GM23338 (cell line): ENCODE data around the gene GRK3. TPM values are rescaled to one million over a fixed set of nuclear protein-coding genes. Genes with fewer than 3 reads are reported as not detected.

Experiments used
- ATAC-seq: fragments of 200-7000 bp; cut with Tn5 transposase; 3 replicates; pipeline ENCODE4 v1.9.1; 2020
- DNase-seq: peaks from one replicate; pipeline ENCODE4 v3.0.0-alpha.2; 2015; ENCODE audit warnings: low spot score
- H2AFZ ChIP-seq: fragments of 200-600 bp; sonication (generic); 2 replicates; pipeline ENCODE4 v1.8.0; 2016; ENCODE audit warnings: antibody characterized with exemption, mild to moderate bottlenecking, moderate library complexity
- H3F3A ChIP-seq: fragments of 200-600 bp; sonication (generic); replicated peaks from 2 replicates; pipeline ENCODE4 v1.8.0; 2017; ENCODE audit warnings: antibody characterized with exemption, mixed run types, low read depth
- H3K27ac ChIP-seq: fragments of 200-600 bp; sonication (generic); 2 replicates; pipeline ENCODE4 v1.6.1; 2016; ENCODE audit warnings: low read depth
- H3K27me3 ChIP-seq: fragments of 200-600 bp; sonication (generic); 2 replicates; pipeline ENCODE4 v1.8.0; 2016; ENCODE audit warnings: mild to moderate bottlenecking, mixed run types, moderate library complexity; ENCODE audit not compliant: insufficient read depth
- H3K36me3 ChIP-seq: fragments of 200-600 bp; sonication (generic); 2 replicates; pipeline ENCODE4 v1.8.0; 2016; ENCODE audit warnings: mild to moderate bottlenecking; ENCODE audit not compliant: insufficient read depth
- H3K4me1 ChIP-seq: fragments of 200-600 bp; sonication (generic); 2 replicates; pipeline ENCODE4 v1.8.0; 2016; ENCODE audit warnings: mild to moderate bottlenecking, moderate library complexity; ENCODE audit not compliant: insufficient read depth
- H3K4me2 ChIP-seq: fragments of 200-600 bp; sonication (generic); 2 replicates; pipeline ENCODE4 v1.7.1; 2017; ENCODE audit warnings: mixed run types
- H3K4me3 ChIP-seq: fragments of 200-600 bp; sonication (generic); 2 replicates; pipeline ENCODE4 v1.6.1; 2016; ENCODE audit warnings: mixed run types
- H3K79me2 ChIP-seq: fragments of 200-600 bp; sonication (generic); replicated peaks from 2 replicates; pipeline ENCODE4 v1.8.0; 2017; ENCODE audit warnings: mild to moderate bottlenecking; ENCODE audit not compliant: insufficient read depth
- H3K9me2 ChIP-seq: fragments of 200-600 bp; sonication (generic); 2 replicates; pipeline ENCODE4 v1.8.0; 2017; ENCODE audit not compliant: insufficient read depth
- H4K20me1 ChIP-seq: fragments of 200-600 bp; sonication (generic); replicated peaks from 2 replicates; pipeline ENCODE4 v1.8.0; 2017; ENCODE audit warnings: mild to moderate bottlenecking; ENCODE audit not compliant: insufficient read depth
- H3K27ac Mint-ChIP-seq: 2 replicates; pipeline ENCODE4 v1.8.0; 2020; ENCODE audit warnings: inconsistent platforms, mild to moderate bottlenecking, moderate library complexity, mixed read lengths
- H3K27me3 Mint-ChIP-seq: 3 replicates; pipeline ENCODE4 v1.8.0; 2022; ENCODE audit warnings: low read depth, mild to moderate bottlenecking, moderate library complexity, mixed read lengths, inconsistent platforms; ENCODE audit not compliant: insufficient read depth, poor library complexity
- H3K36me3 Mint-ChIP-seq: 3 replicates; pipeline ENCODE4 v1.8.0; 2021; ENCODE audit warnings: low read depth, mild to moderate bottlenecking, inconsistent platforms, moderate library complexity, mixed read lengths
- H3K4me1 Mint-ChIP-seq: 3 replicates; pipeline ENCODE4 v1.8.0; 2020; ENCODE audit warnings: mild to moderate bottlenecking, inconsistent platforms, mixed read lengths
- H3K4me3 Mint-ChIP-seq: 3 replicates; pipeline ENCODE4 v1.8.0; 2021; ENCODE audit warnings: moderate library complexity, mild to moderate bottlenecking, inconsistent platforms, mixed read lengths
- H3K9me3 Mint-ChIP-seq: 3 replicates; pipeline ENCODE4 v1.8.0; 2020; ENCODE audit warnings: moderate library complexity, mild to moderate bottlenecking, inconsistent platforms, mixed read lengths
- CREB1 ChIP-seq: fragments of 250-450 bp; sonication (Bioruptor Pico); IDR thresholded peaks from 2 replicates; pipeline ENCODE4 v1.5.0; 2020; ENCODE audit warnings: low read depth, mild to moderate bottlenecking, moderate library complexity
- EZH2 ChIP-seq: fragments of 200-600 bp; sonication (generic); IDR thresholded peaks from one replicate; pipeline ENCODE4 v1.8.0; 2017; ENCODE audit warnings: antibody characterized with exemption, mild to moderate bottlenecking, low read depth; ENCODE audit not compliant: unreplicated experiment
- EZH2phosphoT487 ChIP-seq: fragments of 200-600 bp; sonication (generic); IDR thresholded peaks from one replicate; pipeline ENCODE4 v1.8.1; 2018; ENCODE audit warnings: antibody characterized with exemption; ENCODE audit not compliant: unreplicated experiment
- JUNB ChIP-seq: IDR thresholded peaks from one replicate; pipeline ENCODE4 v1.6.1; 2016; ENCODE audit warnings: antibody characterized with exemption; ENCODE audit not compliant: unreplicated experiment
- NANOG ChIP-seq: IDR thresholded peaks from 2 replicates; pipeline ENCODE4 v1.6.1; 2016; ENCODE audit warnings: antibody characterized with exemption, borderline replicate concordance
- POLR2AphosphoS5 ChIP-seq: IDR thresholded peaks from 2 replicates; pipeline ENCODE4 v1.6.1; 2016; ENCODE audit warnings: antibody characterized with exemption, low read depth
- STAT1 ChIP-seq: IDR thresholded peaks from one replicate; pipeline ENCODE4 v1.6.1; 2016; ENCODE audit warnings: antibody characterized with exemption; ENCODE audit not compliant: unreplicated experiment
- ZNF114 ChIP-seq: fragments of 250-450 bp; sonication (Bioruptor Pico); IDR thresholded peaks from 2 replicates; pipeline ENCODE4 v1.5.0; 2020; ENCODE audit warnings: mild to moderate bottlenecking, moderate library complexity
- ZNF331 ChIP-seq: fragments of 250-450 bp; sonication (Bioruptor Pico); IDR thresholded peaks from 2 replicates; pipeline ENCODE4 v1.5.0; 2020; ENCODE audit warnings: low read depth, mild to moderate bottlenecking, moderate library complexity
- polyA plus RNA-seq: library from polyadenylated mRNA; unstranded; fragments of >200 nt; fragmentation: Nextera tagmentation; extraction: Ambion mirVana; gene quantifications from 2 replicates; pipeline ENCODE4 v1.2.1, GENCODE V29; 2016
- total RNA-seq: library from RNA; depleted of rRNA; stranded (reverse); fragments of >200 nt; shearing (Covaris generic); gene quantifications from 2 replicates; pipeline ENCODE4 v1.2.3, GENCODE V29; 2014
- TF ChIP-seq, protein P1 (sequence below): IDR thresholded peaks from 2 replicates; pipeline ENCODE4 v1.6.1; 2016; ENCODE audit warnings: antibody characterized with exemption
- TF ChIP-seq, protein P2 (sequence below): fragments of 250-450 bp; sonication (Bioruptor Pico); IDR thresholded peaks from 2 replicates; pipeline ENCODE4 v1.5.0; 2020; ENCODE audit warnings: mild to moderate bottlenecking, moderate library complexity
- TF ChIP-seq, protein P3 (sequence below), 2 experiments: fragments of 200-600 bp in 1 of 2; sonication (generic) in 1 of 2; conservative IDR thresholded peaks; 2 replicates each; pipeline versions ENCODE4 v1.5.1 to v1.6.1; 2016 to 2017; ENCODE audit warnings: antibody characterized with exemption in 2 of 2, low read depth in 2 of 2, mild to moderate bottlenecking in 2 of 2, moderate library complexity in 1 of 2
- TF ChIP-seq, protein P4 (sequence below): IDR thresholded peaks from one replicate; pipeline ENCODE4 v1.6.1; 2018; ENCODE audit warnings: antibody characterized with exemption; ENCODE audit not compliant: unreplicated experiment

Gene GRK3
- total and polyA plus RNA-seq, 2 experiments from 2014 or later = 6.0 to 25.3 TPM

GRCh38 chr22:25689631-25690030, 125.2 kb downstream of the GRK3 start:
- Histone ChIP-seq H3K27ac (no peak overlapping the region), H3K36me3 (no peaks in the 10 kb centered on the region; the same call in 1 of the 2 replicates), H3K9me2 (no peaks in the 10 kb centered on the region), H3K27me3 (no peaks in the 10 kb centered on the region), H3K4me3 (no peak overlapping the region), H3K4me1 (0 out of 2 replicates have a peak, but pooled peaks cover 4% of the 10 kb centered on the region), H3F3A (no peaks in the 10 kb centered on the region), H2AFZ (no peak overlapping the region), H3K79me2 (no peaks in the 10 kb centered on the region), H4K20me1 (peaks cover 6% of the 10 kb centered on the region), H3K4me2 (no peak overlapping the region)
- TF ChIP-seq, protein P1, sequence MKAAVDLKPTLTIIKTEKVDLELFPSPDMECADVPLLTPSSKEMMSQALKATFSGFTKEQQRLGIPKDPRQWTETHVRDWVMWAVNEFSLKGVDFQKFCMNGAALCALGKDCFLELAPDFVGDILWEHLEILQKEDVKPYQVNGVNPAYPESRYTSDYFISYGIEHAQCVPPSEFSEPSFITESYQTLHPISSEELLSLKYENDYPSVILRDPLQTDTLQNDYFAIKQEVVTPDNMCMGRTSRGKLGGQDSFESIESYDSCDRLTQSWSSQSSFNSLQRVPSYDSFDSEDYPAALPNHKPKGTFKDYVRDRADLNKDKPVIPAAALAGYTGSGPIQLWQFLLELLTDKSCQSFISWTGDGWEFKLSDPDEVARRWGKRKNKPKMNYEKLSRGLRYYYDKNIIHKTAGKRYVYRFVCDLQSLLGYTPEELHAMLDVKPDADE = no peak
- TF ChIP-seq, protein P2, sequence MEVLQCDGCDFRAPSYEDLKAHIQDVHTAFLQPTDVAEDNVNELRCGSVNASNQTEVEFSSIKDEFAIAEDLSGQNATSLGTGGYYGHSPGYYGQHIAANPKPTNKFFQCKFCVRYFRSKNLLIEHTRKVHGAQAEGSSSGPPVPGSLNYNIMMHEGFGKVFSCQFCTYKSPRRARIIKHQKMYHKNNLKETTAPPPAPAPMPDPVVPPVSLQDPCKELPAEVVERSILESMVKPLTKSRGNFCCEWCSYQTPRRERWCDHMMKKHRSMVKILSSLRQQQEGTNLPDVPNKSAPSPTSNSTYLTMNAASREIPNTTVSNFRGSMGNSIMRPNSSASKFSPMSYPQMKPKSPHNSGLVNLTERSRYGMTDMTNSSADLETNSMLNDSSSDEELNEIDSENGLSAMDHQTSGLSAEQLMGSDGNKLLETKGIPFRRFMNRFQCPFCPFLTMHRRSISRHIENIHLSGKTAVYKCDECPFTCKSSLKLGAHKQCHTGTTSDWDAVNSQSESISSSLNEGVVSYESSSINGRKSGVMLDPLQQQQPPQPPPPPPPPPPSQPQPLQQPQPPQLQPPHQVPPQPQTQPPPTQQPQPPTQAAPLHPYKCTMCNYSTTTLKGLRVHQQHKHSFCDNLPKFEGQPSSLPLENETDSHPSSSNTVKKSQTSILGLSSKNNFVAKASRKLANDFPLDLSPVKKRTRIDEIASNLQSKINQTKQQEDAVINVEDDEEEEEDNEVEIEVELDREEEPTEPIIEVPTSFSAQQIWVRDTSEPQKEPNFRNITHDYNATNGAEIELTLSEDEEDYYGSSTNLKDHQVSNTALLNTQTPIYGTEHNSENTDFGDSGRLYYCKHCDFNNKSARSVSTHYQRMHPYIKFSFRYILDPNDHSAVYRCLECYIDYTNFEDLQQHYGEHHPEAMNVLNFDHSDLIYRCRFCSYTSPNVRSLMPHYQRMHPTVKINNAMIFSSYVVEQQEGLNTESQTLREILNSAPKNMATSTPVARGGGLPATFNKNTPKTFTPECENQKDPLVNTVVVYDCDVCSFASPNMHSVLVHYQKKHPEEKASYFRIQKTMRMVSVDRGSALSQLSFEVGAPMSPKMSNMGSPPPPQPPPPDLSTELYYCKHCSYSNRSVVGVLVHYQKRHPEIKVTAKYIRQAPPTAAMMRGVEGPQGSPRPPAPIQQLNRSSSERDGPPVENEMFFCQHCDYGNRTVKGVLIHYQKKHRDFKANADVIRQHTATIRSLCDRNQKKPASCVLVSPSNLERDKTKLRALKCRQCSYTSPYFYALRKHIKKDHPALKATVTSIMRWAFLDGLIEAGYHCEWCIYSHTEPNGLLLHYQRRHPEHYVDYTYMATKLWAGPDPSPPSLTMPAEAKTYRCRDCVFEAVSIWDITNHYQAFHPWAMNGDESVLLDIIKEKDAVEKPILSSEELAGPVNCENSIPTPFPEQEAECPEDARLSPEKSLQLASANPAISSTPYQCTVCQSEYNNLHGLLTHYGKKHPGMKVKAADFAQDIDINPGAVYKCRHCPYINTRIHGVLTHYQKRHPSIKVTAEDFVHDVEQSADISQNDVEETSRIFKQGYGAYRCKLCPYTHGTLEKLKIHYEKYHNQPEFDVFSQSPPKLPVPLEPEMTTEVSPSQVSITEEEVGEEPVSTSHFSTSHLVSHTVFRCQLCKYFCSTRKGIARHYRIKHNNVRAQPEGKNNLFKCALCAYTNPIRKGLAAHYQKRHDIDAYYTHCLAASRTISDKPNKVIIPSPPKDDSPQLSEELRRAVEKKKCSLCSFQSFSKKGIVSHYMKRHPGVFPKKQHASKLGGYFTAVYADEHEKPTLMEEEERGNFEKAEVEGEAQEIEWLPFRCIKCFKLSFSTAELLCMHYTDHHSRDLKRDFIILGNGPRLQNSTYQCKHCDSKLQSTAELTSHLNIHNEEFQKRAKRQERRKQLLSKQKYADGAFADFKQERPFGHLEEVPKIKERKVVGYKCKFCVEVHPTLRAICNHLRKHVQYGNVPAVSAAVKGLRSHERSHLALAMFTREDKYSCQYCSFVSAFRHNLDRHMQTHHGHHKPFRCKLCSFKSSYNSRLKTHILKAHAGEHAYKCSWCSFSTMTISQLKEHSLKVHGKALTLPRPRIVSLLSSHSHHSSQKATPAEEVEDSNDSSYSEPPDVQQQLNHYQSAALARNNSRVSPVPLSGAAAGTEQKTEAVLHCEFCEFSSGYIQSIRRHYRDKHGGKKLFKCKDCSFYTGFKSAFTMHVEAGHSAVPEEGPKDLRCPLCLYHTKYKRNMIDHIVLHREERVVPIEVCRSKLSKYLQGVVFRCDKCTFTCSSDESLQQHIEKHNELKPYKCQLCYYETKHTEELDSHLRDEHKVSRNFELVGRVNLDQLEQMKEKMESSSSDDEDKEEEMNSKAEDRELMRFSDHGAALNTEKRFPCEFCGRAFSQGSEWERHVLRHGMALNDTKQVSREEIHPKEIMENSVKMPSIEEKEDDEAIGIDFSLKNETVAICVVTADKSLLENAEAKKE (CRISPR knock-in tag) = no peak
- no peak for TF ChIP-seq EZH2
- TF ChIP-seq NANOG = no peak
- TF ChIP-seq JUNB = no peak
- TF ChIP-seq, protein P3, sequence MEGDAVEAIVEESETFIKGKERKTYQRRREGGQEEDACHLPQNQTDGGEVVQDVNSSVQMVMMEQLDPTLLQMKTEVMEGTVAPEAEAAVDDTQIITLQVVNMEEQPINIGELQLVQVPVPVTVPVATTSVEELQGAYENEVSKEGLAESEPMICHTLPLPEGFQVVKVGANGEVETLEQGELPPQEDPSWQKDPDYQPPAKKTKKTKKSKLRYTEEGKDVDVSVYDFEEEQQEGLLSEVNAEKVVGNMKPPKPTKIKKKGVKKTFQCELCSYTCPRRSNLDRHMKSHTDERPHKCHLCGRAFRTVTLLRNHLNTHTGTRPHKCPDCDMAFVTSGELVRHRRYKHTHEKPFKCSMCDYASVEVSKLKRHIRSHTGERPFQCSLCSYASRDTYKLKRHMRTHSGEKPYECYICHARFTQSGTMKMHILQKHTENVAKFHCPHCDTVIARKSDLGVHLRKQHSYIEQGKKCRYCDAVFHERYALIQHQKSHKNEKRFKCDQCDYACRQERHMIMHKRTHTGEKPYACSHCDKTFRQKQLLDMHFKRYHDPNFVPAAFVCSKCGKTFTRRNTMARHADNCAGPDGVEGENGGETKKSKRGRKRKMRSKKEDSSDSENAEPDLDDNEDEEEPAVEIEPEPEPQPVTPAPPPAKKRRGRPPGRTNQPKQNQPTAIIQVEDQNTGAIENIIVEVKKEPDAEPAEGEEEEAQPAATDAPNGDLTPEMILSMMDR (conservative IDR thresholded peaks at IDR 0.05; ENCODE audit: low read depth in 2 of 2) = no peak
- TF ChIP-seq STAT1 = no peak
- TF ChIP-seq ZNF114 (CRISPR knock-in tag) = no peak
- TF ChIP-seq ZNF331 (CRISPR knock-in tag) = no peak
- no peak for TF ChIP-seq CREB1 (CRISPR knock-in tag)
- no peak for TF ChIP-seq POLR2AphosphoS5
- TF ChIP-seq, protein P4, sequence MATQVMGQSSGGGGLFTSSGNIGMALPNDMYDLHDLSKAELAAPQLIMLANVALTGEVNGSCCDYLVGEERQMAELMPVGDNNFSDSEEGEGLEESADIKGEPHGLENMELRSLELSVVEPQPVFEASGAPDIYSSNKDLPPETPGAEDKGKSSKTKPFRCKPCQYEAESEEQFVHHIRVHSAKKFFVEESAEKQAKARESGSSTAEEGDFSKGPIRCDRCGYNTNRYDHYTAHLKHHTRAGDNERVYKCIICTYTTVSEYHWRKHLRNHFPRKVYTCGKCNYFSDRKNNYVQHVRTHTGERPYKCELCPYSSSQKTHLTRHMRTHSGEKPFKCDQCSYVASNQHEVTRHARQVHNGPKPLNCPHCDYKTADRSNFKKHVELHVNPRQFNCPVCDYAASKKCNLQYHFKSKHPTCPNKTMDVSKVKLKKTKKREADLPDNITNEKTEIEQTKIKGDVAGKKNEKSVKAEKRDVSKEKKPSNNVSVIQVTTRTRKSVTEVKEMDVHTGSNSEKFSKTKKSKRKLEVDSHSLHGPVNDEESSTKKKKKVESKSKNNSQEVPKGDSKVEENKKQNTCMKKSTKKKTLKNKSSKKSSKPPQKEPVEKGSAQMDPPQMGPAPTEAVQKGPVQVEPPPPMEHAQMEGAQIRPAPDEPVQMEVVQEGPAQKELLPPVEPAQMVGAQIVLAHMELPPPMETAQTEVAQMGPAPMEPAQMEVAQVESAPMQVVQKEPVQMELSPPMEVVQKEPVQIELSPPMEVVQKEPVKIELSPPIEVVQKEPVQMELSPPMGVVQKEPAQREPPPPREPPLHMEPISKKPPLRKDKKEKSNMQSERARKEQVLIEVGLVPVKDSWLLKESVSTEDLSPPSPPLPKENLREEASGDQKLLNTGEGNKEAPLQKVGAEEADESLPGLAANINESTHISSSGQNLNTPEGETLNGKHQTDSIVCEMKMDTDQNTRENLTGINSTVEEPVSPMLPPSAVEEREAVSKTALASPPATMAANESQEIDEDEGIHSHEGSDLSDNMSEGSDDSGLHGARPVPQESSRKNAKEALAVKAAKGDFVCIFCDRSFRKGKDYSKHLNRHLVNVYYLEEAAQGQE = no peak
- no peak for TF ChIP-seq EZH2phosphoT487
- Mint-ChIP-seq H3K36me3 (peaks cover 16% of the 10 kb centered on the region), H3K9me3 (no peaks in the 10 kb centered on the region), H3K4me3 (no peak overlapping the region), H3K27me3 (no peaks in the 10 kb centered on the region), H3K27ac (no peak overlapping the region), H3K4me1 (peaks cover 12% of the 10 kb centered on the region; the same call in 2 of the 3 replicates)
- ATAC-seq (no peak), DNase-seq (no peak)
